ENCODE results near the gene YWHAE. TPM values are rescaled to one million over a fixed set of nuclear protein-coding genes. Genes with fewer than 3 reads are reported as not detected.

Gene YWHAE
- total RNA-seq, 1 experiment from 2014 or later = 956 TPM

GRCh38 chr17:1300371-1300905, 99.6 kb downstream of the YWHAE start:
- no peak for DNase-seq
- H3K36me3 ChIP-seq (ENCODE audit: control insufficient read depth, insufficient read depth, low read length) = no peaks in the 10 kb centered on the region
- no peaks in the 10 kb centered on the region for H3K9me3 ChIP-seq
- H3K9me3 Mint-ChIP-seq (ENCODE audit: unreplicated experiment) = no peaks in the 10 kb centered on the region
- POLR2A ChIA-PET = no interaction called here
- H3K27me3 Mint-ChIP-seq (ENCODE audit: insufficient read depth, unreplicated experiment) = no peaks in the 10 kb centered on the region
- TF ChIP-seq CTCF (IDR thresholded peaks at IDR 0.05; ENCODE audit: insufficient read depth in 1 of 2, low read depth in 1 of 2, low read length in 1 of 2, severe bottlenecking in 1 of 2, unreplicated experiment in 1 of 2) = no peak
- H3K4me3 ChIP-seq (ENCODE audit: low read depth, low read length) = no peak overlapping the region
- no TSS peak for BruUV-seq (replicated peaks)
- H3K4me3 Mint-ChIP-seq (ENCODE audit: unreplicated experiment) = no peak overlapping the region
- no peaks in the 10 kb centered on the region for H3K36me3 Mint-ChIP-seq (ENCODE audit: insufficient read depth, unreplicated experiment)
- H3K4me1 ChIP-seq = peaks cover 7% of the 10 kb centered on the region; the same call in 1 of the 2 replicates
- H3K4me1 Mint-ChIP-seq (ENCODE audit: low read depth, unreplicated experiment) = no peaks in the 10 kb centered on the region
- no peak overlapping the region for H3K27ac Mint-ChIP-seq (ENCODE audit: unreplicated experiment)
- intact Hi-C loops (cut with micrococcal nuclease; ENCODE audit: unreplicated experiment) = no loop called here
- no peaks in the 10 kb centered on the region for H3K27me3 ChIP-seq (replicated peaks; ENCODE audit: control insufficient read depth, insufficient read depth, low read length)
- CTCF ChIA-PET = no interaction called here

- Mint-ChIP-seq H3K9me3 (ENCODE audit: unreplicated experiment) (no peaks in the 10 kb centered on the region), H3K36me3 (ENCODE audit: insufficient read depth, unreplicated experiment) (no peaks in the 10 kb centered on the region), H3K27me3 (ENCODE audit: insufficient read depth, unreplicated experiment) (no peaks in the 10 kb centered on the region), H3K27ac (ENCODE audit: unreplicated experiment) (no peak overlapping the region), H3K4me1 (ENCODE audit: low read depth, unreplicated experiment) (no peaks in the 10 kb centered on the region), H3K4me3 (ENCODE audit: unreplicated experiment) (no peak overlapping the region)
- H3K9me3 ChIP-seq = no peaks in the 10 kb centered on the region
- BruUV-seq (replicated peaks) = no TSS peak
- no peak for TF ChIP-seq CTCF (IDR thresholded peaks at IDR 0.05; ENCODE audit: insufficient read depth in 1 of 2, low read depth in 1 of 2, low read length in 1 of 2, severe bottlenecking in 1 of 2, unreplicated experiment in 1 of 2)
- H3K36me3 ChIP-seq (ENCODE audit: control insufficient read depth, insufficient read depth, low read length) = no peaks in the 10 kb centered on the region
- ChIA-PET POLR2A (interaction anchor here (0.6 kb wide), 1 partner anchor 16 kb away, joined by 3 read pairs; no protein-coding TSS in a partner anchor), CTCF (no interaction called here)
- DNase-seq = no peak
- intact Hi-C loops (cut with micrococcal nuclease; ENCODE audit: unreplicated experiment) = loop anchor here (5.0 kb wide), 1 partner anchor 33 kb away; no protein-coding TSS in a partner anchor
- H3K4me3 ChIP-seq (ENCODE audit: low read depth, low read length) = no peak overlapping the region
- H3K4me1 ChIP-seq = peaks cover 7% of the 10 kb centered on the region; the same call in 1 of the 2 replicates
- no peaks in the 10 kb centered on the region for H3K27me3 ChIP-seq (replicated peaks; ENCODE audit: control insufficient read depth, insufficient read depth, low read length)
Observed at GRCh38 chr17:1299552-1300370, 100.3 kb downstream of the YWHAE start.

- Mint-ChIP-seq H3K9me3 (ENCODE audit: unreplicated experiment) (peaks cover under 1% of the 10 kb centered on the region), H3K27me3 (ENCODE audit: insufficient read depth, unreplicated experiment) (no peaks in the 10 kb centered on the region), H3K27ac (ENCODE audit: unreplicated experiment) (no peak overlapping the region), H3K36me3 (ENCODE audit: insufficient read depth, unreplicated experiment) (peaks cover 6% of the 10 kb centered on the region), H3K4me3 (ENCODE audit: unreplicated experiment) (peak overlapping the region; percentile 25), H3K4me1 (ENCODE audit: low read depth, unreplicated experiment) (no peaks in the 10 kb centered on the region)
- H3K4me3 ChIP-seq (ENCODE audit: low read depth, low read length) = 0 out of 2 replicates have a peak overlapping the region, but pooled peaks have one; percentile 13
- no peaks in the 10 kb centered on the region for H3K36me3 ChIP-seq (ENCODE audit: control insufficient read depth, insufficient read depth, low read length)
- H3K4me1 ChIP-seq = peaks cover 7% of the 10 kb centered on the region; the same call in 1 of the 2 replicates
- intact Hi-C loops (cut with micrococcal nuclease; ENCODE audit: unreplicated experiment) = loop anchor here (5.0 kb wide), 1 partner anchor 34 kb away; no protein-coding TSS in a partner anchor
- H3K27me3 ChIP-seq (replicated peaks; ENCODE audit: control insufficient read depth, insufficient read depth, low read length) = no peaks in the 10 kb centered on the region
- DNase-seq = peak in 1 of 2 experiments; percentile 51
- no peak for TF ChIP-seq CTCF (IDR thresholded peaks at IDR 0.05; ENCODE audit: insufficient read depth in 1 of 2, low read depth in 1 of 2, low read length in 1 of 2, severe bottlenecking in 1 of 2, unreplicated experiment in 1 of 2)
- CTCF ChIA-PET = interaction anchor here (1.2 kb wide), 2 partner anchors 34 to 67 kb away, joined by 3 to 4 read pairs; no protein-coding TSS in a partner anchor
- POLR2A ChIA-PET = no interaction called here
- no peaks in the 10 kb centered on the region for H3K9me3 ChIP-seq
- BruUV-seq (replicated peaks) = no TSS peak
Observed at GRCh38 chr17:1298606-1299005, 101.4 kb downstream of the YWHAE start.

Other genes starting within 250 kb of the YWHAE start
- 71.3 and 78.3 TPM in 2 replicates for gene ABR, start 220.2 kb downstream of the YWHAE start, total RNA-seq (2022)
- not detected in 2 replicates for gene BHLHA9, start 129.8 kb downstream of the YWHAE start, total RNA-seq (2022)
- gene TRARG1, start 120.6 kb downstream of the YWHAE start, total RNA-seq (2022) = not detected in 2 replicates
- gene CRK, start 56.0 kb upstream of the YWHAE start, total RNA-seq (2022) = 70.0 and 72.3 TPM in 2 replicates
- 162 and 171 TPM in 2 replicates for gene MYO1C, start 92.5 kb upstream of the YWHAE start, total RNA-seq (2022)
- 24.1 and 27.3 TPM in 2 replicates for gene INPP5K, start 116.4 kb upstream of the YWHAE start, total RNA-seq (2022)
- 103 and 106 TPM in 2 replicates for gene PITPNA, start 162.6 kb upstream of the YWHAE start, total RNA-seq (2022)
- 33.9 and 39.3 TPM in 2 replicates for gene SLC43A2, start 228.6 kb upstream of the YWHAE start, total RNA-seq (2022)
- gene SCARF1, start 245.5 kb upstream of the YWHAE start, total RNA-seq (2022) = 0.14 and 0.51 TPM in 2 replicates
- 4.2 and 6.9 TPM in 2 replicates for gene RILP, start 249.6 kb upstream of the YWHAE start, total RNA-seq (2022)